Skeletal muscle tissue (tissue), 4 donors: ENCODE data around the gene ASIC2. TPM values are rescaled to one million over a fixed set of nuclear protein-coding genes. Genes with fewer than 3 reads are reported as not detected.

Source experiments
- H3K27ac ChIP-seq: one replicate; pipeline ENCODE4 v1.7.0; 2013; ENCODE audit warnings: mild to moderate bottlenecking, low read depth, low read length, inconsistent platforms
- H3K27me3 ChIP-seq, 3 donors: one replicate each; pipeline ENCODE4 v1.7.0; 2013; ENCODE audit warnings: low read length in 3 of 3; ENCODE audit not compliant: control insufficient read depth in 3 of 3, insufficient read depth in 3 of 3
- H3K36me3 ChIP-seq, 3 donors: one replicate each; pipeline ENCODE4 v1.7.0; 2013; ENCODE audit warnings: low read length in 3 of 3; ENCODE audit not compliant: control insufficient read depth in 3 of 3, insufficient read depth in 3 of 3
- H3K4me1 ChIP-seq, 3 donors: one replicate each; pipeline ENCODE4 v1.7.0; 2013; ENCODE audit warnings: low read length in 3 of 3, mild to moderate bottlenecking in 3 of 3; ENCODE audit not compliant: control insufficient read depth in 3 of 3, insufficient read depth in 3 of 3
- H3K4me3 ChIP-seq, 3 donors: one replicate each; pipeline ENCODE4 v1.7.0; 2013; ENCODE audit warnings: low read length in 3 of 3
- H3K9ac ChIP-seq, 3 donors: one replicate each; pipeline ENCODE4 v1.7.0; 2013; ENCODE audit warnings: low read length in 3 of 3, mild to moderate bottlenecking in 3 of 3, moderate library complexity in 2 of 3, low read depth in 1 of 3
- H3K9me3 ChIP-seq, 3 donors: one replicate each; pipeline ENCODE4 v1.7.0; 2013; ENCODE audit warnings: low read length in 3 of 3; ENCODE audit not compliant: control insufficient read depth in 3 of 3
- total RNA-seq: library from RNA; depleted of rRNA; stranded (reverse); fragments of >200 nt; gene quantifications from one replicate; pipeline ENCODE4 v1.2.3, GENCODE V29; 2014
- donor health status: Osteomylitis.

Gene ASIC2
- total RNA-seq, 1 donor from 2014 or later: not detected

DNA sequence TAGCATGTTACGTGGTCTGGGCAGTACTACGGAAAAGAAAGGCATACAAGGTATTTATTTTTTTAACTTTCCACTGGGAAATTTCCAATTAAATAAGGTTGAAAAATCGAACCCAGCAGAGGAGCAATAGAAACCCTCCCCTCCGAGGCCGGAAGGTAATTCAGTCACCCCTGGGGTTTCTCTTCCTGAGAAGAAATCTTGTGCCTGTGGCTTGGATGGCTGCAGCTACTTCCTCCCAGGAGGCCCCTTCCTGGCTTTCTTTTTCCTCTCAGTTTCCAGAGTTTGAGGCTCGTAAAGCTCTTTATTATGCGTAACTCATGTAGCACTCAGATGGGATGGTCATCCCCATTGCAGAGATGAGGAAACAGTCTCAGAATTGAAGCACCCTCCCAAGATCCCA is 140.3 kb downstream of the ASIC2 start:
- H3K27ac ChIP-seq: no peak overlapping the region
- H3K9me3 ChIP-seq: no peaks in the 10 kb centered on the region
- no peak overlapping the region for H3K4me3 ChIP-seq
- no peaks in the 10 kb centered on the region for H3K36me3 ChIP-seq
- peaks cover 0 to 3% (median 0%) of the 10 kb centered on the region in 3 donors for H3K4me1 ChIP-seq
- peaks cover 0 to 14% (median 7%) of the 10 kb centered on the region in 3 donors for H3K27me3 ChIP-seq
- no peak overlapping the region for H3K9ac ChIP-seq

DNA sequence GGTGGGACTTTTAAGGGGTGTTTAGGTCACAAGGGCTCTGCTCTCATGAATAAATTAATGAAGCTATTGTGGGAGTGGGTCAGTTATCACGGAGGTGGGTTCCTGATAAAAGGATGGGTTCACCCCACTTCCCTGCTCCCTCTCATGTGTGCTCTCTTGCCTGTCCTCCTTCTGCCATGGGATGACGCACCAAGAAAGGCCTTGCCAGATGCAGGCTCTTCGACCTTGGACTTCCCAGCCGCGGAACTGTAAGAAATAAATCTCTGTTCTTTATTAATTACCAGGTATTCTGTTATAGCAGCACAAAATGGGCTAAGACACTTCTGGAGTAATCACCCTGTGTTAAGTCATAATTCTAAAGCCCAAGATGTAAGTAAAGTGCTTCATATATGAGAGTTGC is 141.5 kb downstream of the ASIC2 start:
- no peaks in the 10 kb centered on the region for H3K9me3 ChIP-seq
- no peak overlapping the region for H3K4me3 ChIP-seq
- peaks cover 0 to 3% (median 0%) of the 10 kb centered on the region in 3 donors for H3K4me1 ChIP-seq
- H3K36me3 ChIP-seq: no peaks in the 10 kb centered on the region
- H3K27me3 ChIP-seq: peaks cover 0 to 11% (median 0%) of the 10 kb centered on the region in 3 donors
- no peak overlapping the region for H3K9ac ChIP-seq
- H3K27ac ChIP-seq: no peak overlapping the region

DNA sequence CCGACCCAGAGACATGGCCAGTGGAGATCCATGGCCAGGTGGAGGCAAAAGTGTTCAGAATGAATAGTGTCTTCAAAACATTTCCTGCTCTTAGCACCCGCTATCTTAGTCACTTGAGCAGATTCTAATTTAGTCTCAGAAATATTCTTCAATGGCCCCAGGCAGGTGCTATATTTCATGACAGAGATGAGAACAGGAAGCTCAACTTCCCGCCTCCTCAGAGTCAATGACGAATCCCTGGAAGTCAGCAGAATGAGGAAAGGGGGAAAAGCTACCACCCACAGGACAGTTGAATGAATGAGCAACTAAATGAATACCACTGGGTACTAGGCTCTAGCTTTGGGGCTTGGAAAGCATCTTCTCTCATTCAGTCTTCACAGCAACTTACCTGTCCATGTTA is 147.2 kb downstream of the ASIC2 start:
- Histone ChIP-seq H3K36me3 (no peaks in the 10 kb centered on the region), H3K27ac (no peak overlapping the region), H3K27me3 (peaks cover 0 to 3% (median 2%) of the 10 kb centered on the region in 3 donors), H3K4me3 (no peak overlapping the region), H3K4me1 (peaks cover 0 to 4% (median 0%) of the 10 kb centered on the region in 3 donors), H3K9me3 (no peaks in the 10 kb centered on the region), H3K9ac (no peak overlapping the region)

DNA sequence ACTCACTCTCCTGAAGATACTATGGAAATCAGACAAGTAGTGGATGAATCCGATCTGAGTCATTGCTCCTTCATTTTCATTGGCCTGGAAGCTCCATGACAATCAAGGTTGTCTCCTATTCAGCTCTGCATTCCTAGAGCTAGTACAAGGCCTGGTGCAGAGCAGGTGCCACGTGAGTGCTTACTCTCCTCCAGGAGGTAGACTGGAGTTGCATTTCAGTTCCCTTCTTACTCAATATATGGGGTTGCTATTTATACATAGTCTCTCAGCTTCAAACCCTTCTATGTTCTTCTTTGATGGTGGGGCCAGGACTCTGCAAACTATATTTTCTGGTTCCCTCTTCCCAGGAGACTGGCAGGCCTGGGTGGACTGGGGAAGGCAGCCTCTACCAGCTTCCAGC is 148.3 kb downstream of the ASIC2 start:
- Histone ChIP-seq H3K4me1 (peaks cover 0 to 4% (median 0%) of the 10 kb centered on the region in 3 donors), H3K4me3 (no peak overlapping the region), H3K27me3 (peaks cover 0 to 6% (median 3%) of the 10 kb centered on the region in 3 donors), H3K9me3 (no peaks in the 10 kb centered on the region), H3K9ac (no peak overlapping the region), H3K27ac (no peak overlapping the region), H3K36me3 (no peaks in the 10 kb centered on the region)

DNA sequence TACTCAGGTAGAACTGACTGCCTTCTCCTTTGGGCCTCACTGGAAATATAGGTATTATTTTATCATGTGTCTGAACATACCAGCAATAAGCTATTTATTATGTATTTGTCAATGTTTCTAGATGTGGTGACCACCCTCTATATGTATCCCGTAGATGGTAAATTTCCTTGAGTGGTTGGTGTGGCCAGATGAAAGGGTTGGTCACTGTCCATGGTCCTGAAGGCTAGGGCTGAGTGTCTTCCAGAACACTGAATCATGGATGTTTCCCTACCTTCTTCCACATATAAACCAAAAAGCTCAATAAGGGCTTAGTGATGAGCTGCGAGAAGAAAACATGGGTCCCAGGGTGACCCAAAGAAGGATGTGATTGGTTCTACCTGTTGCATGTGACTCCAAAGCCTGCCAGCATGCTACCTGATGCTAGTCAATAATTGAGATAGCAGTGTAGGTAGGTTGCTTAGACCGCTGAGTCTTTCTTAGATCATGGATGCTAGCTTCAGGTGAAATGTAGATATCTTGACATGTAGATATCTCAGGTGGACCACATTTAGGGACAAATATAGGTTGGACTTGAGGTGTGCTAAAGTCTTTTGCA is 150.3 kb downstream of the ASIC2 start:
- Histone ChIP-seq H3K9me3 (no peaks in the 10 kb centered on the region), H3K27ac (no peak overlapping the region), H3K36me3 (no peaks in the 10 kb centered on the region), H3K9ac (no peak overlapping the region), H3K4me1 (peaks cover 0 to 4% (median 0%) of the 10 kb centered on the region in 3 donors), H3K4me3 (no peak overlapping the region), H3K27me3 (peaks cover 3 to 6% (median 6%) of the 10 kb centered on the region in 3 donors)

DNA sequence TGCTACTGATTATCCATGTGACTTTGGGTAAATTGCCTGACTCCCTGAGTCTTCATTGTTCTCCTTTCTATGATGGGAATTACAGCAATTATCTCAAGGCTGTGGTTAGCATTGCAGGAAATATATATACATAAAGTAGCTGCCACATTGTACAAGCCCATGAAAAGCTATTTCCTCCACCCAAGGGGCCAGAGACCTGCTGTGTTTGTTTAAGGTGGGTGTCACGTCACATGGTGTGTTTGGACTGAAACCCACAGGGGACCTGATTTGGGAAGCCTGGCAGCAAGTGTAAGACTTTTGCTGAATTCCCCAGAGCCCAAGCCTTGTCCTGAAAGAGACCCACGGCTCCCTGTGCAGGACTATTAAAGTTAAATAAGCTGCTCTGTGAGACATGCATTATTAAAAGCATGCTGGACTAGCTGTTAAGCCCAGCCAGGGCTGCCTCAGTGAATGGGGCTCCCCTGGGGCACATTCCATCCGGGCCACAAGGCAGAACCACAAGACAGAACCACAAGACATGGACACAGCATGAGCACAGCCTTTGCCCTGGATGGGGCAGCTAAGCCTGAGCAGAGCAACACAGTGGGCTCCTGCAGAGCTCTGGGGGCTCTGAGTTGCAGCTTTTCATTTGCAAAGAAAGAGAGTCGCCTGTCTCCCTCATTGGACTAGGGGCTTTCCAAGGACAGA is 152.5 kb downstream of the ASIC2 start:
- Histone ChIP-seq H3K9me3 (no peaks in the 10 kb centered on the region), H3K4me1 (peaks cover 0 to 4% (median 0%) of the 10 kb centered on the region in 3 donors), H3K27me3 (peaks cover 6% of the 10 kb centered on the region in 3 donors), H3K27ac (no peak overlapping the region), H3K36me3 (no peaks in the 10 kb centered on the region), H3K4me3 (no peak overlapping the region), H3K9ac (no peak overlapping the region)

DNA sequence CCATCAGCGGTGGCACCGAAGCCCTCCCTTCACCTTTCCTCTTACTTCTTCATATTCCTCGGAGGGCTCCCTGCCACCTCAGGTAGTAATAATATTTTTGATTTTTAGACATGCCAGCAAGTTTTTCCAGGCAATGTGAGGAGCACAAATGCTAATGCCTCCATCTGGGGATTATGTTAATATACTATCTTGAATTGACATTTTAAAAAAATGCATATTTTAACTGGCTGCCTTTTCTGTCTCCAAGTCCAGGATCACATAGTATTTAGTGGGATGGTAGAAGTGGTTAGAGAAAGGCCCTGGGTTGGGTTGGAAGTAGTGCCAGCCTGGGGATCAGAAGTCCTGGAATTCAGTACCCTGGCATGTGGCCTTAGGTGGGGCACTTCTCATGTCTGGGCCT is 154.5 kb downstream of the ASIC2 start:
- H3K36me3 ChIP-seq: no peaks in the 10 kb centered on the region
- H3K4me3 ChIP-seq: no peak overlapping the region
- H3K27me3 ChIP-seq: peaks cover 8 to 11% (median 10%) of the 10 kb centered on the region in 3 donors
- no peaks in the 10 kb centered on the region for H3K4me1 ChIP-seq
- H3K27ac ChIP-seq: no peak overlapping the region
- H3K9me3 ChIP-seq: no peaks in the 10 kb centered on the region
- H3K9ac ChIP-seq: no peak overlapping the region

DNA sequence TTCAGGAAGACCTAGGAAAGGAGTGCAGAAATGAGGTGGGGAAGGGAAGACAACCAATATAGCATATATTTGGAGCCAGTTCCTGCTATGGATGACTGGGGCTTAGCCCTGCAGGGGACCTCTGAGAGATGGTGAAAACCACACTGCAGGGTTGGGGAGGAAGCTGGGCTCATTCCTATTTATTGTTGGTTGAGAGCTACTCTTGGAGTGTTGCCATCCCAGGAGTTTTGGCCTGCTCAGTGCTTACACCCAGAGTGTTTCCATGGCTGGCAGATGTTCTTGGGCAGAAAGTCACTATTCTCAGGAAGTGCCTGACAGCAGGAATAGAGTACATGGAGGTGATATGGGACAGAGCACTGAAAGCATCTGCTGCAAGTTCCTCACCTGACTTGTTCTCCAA is 155.7 kb downstream of the ASIC2 start:
- H3K36me3 ChIP-seq: no peaks in the 10 kb centered on the region
- peaks cover 12 to 16% (median 13%) of the 10 kb centered on the region in 3 donors for H3K27me3 ChIP-seq
- H3K4me3 ChIP-seq: no peak overlapping the region
- no peaks in the 10 kb centered on the region for H3K9me3 ChIP-seq
- no peaks in the 10 kb centered on the region for H3K4me1 ChIP-seq
- H3K27ac ChIP-seq: no peak overlapping the region
- H3K9ac ChIP-seq: no peak overlapping the region

DNA sequence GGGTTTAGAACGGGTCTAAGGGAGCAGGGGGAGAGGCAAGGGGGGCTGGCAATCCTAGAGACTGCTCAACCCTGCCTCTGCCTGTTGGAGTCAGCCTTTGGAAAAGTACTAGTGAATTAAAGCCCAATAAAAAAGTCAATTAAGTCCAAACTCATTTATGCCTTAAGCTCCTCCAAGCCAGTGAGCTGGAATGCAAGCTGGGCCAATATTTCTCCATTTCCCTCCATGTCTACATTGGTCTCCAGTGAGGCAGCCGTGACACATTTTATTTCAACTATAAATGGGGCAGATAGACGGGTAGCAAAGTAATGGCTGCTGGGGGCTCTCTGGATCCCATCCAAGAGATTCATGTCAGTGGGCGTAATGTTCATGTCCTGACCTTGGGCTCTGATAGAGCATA is 157.4 kb downstream of the ASIC2 start:
- peaks cover 11 to 20% (median 14%) of the 10 kb centered on the region in 3 donors for H3K27me3 ChIP-seq
- H3K9ac ChIP-seq: no peak overlapping the region
- H3K4me1 ChIP-seq: no peaks in the 10 kb centered on the region
- H3K9me3 ChIP-seq: no peaks in the 10 kb centered on the region
- H3K4me3 ChIP-seq: no peak overlapping the region
- H3K36me3 ChIP-seq: no peaks in the 10 kb centered on the region
- H3K27ac ChIP-seq: no peak overlapping the region

DNA sequence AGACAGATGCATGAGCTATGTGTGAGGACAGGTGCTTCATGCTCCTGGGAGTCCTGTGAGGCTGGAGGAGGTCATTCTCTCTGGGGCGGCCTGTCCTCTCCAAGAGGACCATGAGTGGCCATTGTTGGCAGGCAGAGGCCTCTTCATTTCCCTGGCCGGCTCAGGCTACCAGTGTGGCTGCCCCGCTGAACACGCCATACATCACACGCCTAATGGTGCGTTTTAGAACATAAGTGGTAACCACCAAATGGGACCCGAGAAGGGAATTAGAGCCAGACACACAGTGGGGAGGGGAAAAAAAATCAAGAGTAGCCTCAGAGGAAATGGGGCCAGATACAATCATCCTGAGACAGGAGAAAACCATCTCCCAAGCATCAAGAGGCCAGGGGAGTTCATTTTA is 161.5 kb downstream of the ASIC2 start:
- no peaks in the 10 kb centered on the region for H3K9me3 ChIP-seq
- no peak overlapping the region for H3K9ac ChIP-seq
- H3K4me3 ChIP-seq: no peak overlapping the region
- H3K36me3 ChIP-seq: no peaks in the 10 kb centered on the region
- peaks cover 16 to 29% (median 23%) of the 10 kb centered on the region in 3 donors for H3K27me3 ChIP-seq
- no peaks in the 10 kb centered on the region for H3K4me1 ChIP-seq
- H3K27ac ChIP-seq: no peak overlapping the region
